AG09319 (cell line): ENCODE measurements around the gene TLE3.

Experiments
- DNase-seq: peaks from one replicate; pipeline ENCODE4 v3.0.0-alpha.2; 2010; ENCODE audit warnings: low read depth; ENCODE audit errors: extremely low read depth
- TF ChIP-seq, protein P1 (sequence below): IDR thresholded peaks from 2 replicates; pipeline ENCODE4 v1.5.1; 2011; ENCODE audit warnings: low read depth, mild to moderate bottlenecking, inconsistent platforms, low read length, moderate library complexity

The TLE3 gene

DNA sequence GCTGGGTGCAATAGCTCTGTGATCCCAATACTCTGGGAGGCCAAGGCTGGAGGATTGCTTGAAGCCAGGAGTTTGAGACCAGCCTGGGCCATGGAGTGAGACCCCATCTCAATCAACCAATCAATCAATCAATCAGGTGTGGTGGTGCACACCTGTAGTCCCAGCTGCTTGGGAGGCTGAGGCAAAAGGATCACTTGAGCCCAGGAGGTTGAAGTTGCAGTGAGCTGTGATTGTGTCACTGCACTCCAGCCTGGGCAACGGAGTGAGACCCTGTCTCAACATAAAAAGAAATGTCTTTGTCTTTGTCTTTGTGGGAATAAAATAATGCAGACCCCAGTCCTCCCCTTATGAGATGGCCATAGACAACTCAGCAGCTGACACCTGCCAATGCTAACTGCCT lies 34.9 kb upstream of the TLE3 start:
- TF ChIP-seq, protein P1, sequence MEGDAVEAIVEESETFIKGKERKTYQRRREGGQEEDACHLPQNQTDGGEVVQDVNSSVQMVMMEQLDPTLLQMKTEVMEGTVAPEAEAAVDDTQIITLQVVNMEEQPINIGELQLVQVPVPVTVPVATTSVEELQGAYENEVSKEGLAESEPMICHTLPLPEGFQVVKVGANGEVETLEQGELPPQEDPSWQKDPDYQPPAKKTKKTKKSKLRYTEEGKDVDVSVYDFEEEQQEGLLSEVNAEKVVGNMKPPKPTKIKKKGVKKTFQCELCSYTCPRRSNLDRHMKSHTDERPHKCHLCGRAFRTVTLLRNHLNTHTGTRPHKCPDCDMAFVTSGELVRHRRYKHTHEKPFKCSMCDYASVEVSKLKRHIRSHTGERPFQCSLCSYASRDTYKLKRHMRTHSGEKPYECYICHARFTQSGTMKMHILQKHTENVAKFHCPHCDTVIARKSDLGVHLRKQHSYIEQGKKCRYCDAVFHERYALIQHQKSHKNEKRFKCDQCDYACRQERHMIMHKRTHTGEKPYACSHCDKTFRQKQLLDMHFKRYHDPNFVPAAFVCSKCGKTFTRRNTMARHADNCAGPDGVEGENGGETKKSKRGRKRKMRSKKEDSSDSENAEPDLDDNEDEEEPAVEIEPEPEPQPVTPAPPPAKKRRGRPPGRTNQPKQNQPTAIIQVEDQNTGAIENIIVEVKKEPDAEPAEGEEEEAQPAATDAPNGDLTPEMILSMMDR, result no peak
- DNase-seq, result no peak

DNA sequence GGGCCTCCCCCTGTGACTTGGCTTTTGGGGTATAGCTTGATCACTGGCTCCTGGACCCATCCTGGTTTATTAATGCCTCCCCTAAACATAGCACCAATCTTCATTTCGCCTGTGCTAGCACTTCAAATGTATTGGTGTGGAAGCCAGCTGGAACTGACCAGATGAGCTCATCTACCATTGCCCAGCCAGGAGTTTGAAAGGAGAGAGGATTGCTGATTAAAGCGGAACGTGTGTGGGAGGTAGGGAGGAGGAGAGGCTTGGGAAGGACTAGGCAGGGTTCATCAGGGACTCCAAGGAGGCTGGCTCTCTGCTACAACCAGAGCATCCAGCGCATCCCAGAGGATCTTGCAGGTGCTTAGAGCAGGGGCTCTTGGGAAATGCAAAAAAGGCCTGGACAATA lies 34.4 kb upstream of the TLE3 start:
- no peak for DNase-seq
- TF ChIP-seq, protein P1, result no peak

DNA sequence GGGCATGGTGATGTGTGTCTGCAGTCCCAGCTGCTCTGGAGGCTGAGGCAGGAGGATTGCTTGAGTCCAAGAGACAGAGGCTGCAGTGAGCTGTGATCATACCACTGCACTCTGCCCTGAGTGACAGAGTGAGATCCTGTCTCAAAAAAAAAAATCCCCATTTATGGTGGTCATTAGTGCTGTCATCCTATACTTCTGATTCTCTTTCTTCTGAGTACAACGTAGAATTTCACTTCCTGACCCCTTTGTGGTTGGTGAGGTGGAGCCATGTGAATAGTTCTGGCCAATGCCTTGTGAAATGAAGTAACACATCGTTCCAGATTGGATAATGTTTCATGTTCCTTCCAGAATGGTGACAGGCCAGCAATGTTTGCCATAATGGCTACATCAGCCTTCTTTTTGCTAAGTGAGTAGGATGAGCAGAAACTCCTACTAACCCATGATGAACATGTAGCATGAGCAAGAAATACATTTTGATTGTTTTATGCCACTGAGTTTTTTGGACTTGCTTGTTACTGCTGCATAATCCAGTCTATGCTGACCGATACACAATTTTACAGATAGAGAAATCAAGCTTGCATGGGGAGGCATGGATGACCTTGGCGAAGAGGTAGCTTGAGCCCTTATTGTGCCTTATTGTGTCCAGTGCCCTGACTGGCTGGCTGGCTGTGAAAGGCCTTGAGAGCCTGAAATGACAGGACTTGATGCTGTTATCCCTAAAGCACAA lies 30.9 kb upstream of the TLE3 start:
- TF ChIP-seq, protein P1, result no peak
- DNase-seq, result no peak

DNA sequence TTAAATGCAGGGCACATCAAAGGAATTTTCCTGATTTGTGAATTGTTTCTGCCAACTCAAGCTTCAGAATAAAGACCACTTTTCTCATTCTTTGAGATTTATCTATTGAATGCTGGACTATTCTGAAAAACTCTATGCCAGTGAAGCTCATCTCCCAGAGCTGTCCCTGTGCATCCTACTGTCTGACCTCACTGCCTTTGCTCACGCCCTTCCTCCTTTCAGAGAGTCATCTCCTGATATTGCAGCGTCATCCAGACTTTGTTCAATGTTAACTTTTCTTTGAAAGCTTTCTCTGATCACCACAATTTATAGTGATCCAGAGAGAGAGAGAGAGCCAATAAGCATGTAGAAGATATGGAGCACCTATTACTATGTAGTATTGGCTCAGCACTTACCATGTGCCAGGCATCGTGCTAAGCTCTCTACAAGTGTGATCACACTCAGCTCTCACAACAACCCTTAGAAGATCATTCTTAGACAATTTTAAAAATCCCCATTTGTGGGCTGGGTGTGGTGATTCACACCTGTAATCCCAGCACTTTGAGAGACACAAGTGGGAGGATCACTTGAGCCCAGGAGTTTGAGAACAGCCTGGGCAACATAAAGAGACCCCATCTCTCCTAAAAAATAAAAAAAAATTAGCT lies 30.2 kb upstream of the TLE3 start:
- TF ChIP-seq, protein P1, result no peak
- DNase-seq, result no peak

DNA sequence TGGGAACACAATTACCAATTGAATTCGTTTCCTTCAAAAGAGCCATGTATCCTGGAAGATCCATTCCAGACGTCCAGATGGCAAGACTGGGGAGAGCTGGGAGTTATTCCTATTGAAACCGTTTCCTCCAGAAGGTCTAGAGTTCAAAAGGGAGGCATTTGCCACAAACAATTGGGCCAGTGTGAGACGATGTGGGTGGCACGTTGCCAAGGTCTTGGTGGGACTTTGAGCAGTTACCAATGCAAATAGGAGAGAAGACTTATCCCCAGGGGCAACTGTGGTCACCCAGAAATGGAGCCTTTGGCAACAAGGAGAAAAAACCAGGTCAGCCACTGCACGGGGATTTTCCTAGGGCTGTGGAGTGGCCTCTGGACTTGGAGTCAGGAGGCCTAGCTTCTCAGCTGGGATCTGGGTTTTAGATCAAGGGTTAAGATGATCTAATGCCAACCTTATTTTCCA lies 29.6 kb upstream of the TLE3 start:
- TF ChIP-seq, protein P1, result no peak
- DNase-seq, result no peak

DNA sequence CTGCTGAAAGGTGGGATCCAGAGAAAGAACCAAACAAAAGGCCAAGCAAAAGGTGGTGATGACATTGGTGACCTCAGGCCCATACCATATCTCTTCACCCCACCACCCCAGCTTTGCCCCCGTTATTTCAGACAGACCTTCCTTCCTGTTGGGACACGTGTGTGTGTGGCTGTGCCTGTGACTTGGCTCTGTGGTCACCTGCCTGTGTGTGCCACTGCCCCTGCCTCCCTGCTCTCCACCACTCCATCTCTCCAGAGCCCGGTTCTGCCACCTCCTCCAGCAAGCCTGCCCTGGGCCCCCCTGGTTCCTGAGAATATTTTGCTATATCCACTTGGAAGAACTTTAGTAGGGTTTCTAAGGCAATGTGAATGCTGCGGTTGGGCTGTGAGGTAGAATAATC lies 28.6 kb upstream of the TLE3 start:
- no peak for DNase-seq

DNA sequence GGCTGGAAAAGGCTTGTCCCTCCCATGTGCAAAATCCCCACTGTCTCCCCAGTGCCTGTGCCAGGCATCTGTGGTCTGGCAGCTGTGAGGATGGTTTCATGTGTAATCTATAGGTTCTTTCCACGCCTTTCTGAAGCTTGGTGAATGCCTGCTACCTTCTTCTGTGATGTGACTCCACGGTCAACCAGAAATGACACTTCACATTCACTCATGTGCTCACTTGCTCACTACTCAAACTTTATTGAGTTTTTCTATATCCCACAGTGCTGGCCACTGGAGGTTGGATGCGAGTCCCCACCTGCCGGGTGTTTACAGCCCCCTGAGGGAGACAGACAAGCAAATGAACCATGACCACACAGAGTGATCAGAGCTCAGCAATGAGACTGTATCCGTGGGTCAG lies 27.9 kb upstream of the TLE3 start:
- TF ChIP-seq, protein P1, result no peak
- no peak for DNase-seq

More for the DNA sequence above, 28.6 kb upstream of the TLE3 start:
- TF ChIP-seq, protein P1, result no peak
